Erythroblast (primary cell): ENCODE measurements around the gene MED15.

ENCODE experiments used
- GATA1 ChIP-seq: IDR thresholded peaks from 2 replicates; pipeline ENCODE4 v1.6.1; 2011; ENCODE audit warnings: low read depth, mild to moderate bottlenecking, control low read depth, low read length, moderate library complexity
- POLR2A ChIP-seq: IDR thresholded peaks from 2 replicates; pipeline ENCODE4 v1.6.1; 2011; ENCODE audit warnings: mild to moderate bottlenecking, low read length

DNA sequence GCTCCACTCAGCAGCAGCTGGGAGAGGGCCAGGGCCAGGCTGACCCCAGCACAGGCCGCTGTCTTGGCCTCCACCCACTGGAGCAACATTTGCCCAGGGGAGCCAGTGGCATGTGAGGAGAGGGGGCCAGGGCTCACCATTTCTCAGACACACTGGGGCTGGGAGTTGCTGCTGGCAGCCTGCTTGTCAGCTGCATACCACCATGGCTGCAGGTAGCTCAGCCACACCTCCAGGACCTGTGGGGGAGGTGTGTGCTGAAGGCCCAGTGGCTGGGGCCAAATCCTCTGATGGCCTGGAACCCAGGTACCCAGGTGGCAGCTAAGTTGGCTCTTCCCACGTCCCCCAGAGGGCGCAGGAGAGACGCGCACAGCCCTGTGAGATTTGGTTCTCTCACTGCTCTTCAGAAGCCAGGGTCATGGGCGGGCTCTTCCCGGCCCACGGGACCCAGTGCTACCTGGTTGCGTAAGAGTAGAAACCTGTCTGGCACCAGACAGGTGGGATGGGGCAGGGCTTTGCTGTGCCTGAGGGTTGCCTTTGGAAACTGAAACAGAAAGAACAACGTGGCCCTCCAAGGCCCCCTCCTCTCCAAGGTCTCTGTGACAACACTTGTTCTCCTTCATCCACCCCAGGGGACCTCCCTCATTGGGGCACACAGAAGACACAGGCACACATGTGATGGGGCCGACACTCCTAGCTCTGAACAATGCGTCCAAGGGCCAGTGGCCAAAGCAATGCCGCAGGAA is 98.8 kb downstream of the MED15 start:
- no peak for TF ChIP-seq POLR2A
- no peak for TF ChIP-seq GATA1
